Measurements from ENCODE around the gene RNF213. TPM values are rescaled to one million over a fixed set of nuclear protein-coding genes. Genes with fewer than 3 reads are reported as not detected.

RNF213 gene
- total and polyA plus RNA-seq, 4 donors: 18.2 to 104 (median 33.5) TPM

GRCh38 chr17:80433916-80434666, 173.4 kb downstream of the RNF213 start (continued):
- TF ChIP-seq CTCF (IDR thresholded peaks at IDR 0.05; ENCODE audit: low read depth, low read length, missing input control): no peak

DNA sequence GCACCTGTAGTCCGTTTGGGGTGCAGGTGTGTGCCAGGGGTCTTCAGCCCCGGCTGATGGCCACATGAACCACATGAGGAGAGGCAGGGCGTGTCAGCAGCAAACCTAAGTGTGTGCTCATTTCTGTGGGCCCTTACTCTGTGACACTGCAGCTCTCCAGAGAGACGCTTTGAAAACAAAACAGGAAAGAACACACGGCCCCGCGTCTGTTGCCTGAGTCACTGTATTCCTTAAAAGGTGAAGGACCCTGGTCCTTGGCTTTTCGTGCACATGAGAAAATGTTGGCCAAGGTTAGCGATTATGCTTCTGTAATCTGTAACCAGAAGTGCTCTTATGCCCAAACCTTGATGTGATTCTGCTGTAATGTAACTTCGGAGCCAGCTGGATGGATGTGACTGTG, 176.9 kb downstream of the RNF213 start:
- no peak for DNase-seq (ENCODE audit: low spot score)
- H3K9ac ChIP-seq (ENCODE audit: low read depth in 1 of 2, low read length in 2 of 2): no peak overlapping the region
- H3K4me3 ChIP-seq (ENCODE audit: low read depth in 1 of 3, low read length in 3 of 3): no peak overlapping the region
- H3K9me3 ChIP-seq (ENCODE audit: control insufficient read depth in 4 of 4, low read length in 3 of 4): no peaks in the 10 kb centered on the region
- H3K4me1 ChIP-seq (ENCODE audit: control insufficient read depth in 4 of 4, insufficient read depth in 4 of 4, low read length in 3 of 4): no peaks in the 10 kb centered on the region
- no peak overlapping the region for H3K27ac ChIP-seq (ENCODE audit: low read depth in 1 of 2, low read length in 2 of 2)
- 87% methylated on average over 10 of the region's 10 CpGs for WGBS
- H3K27me3 ChIP-seq (ENCODE audit: control insufficient read depth in 4 of 4, insufficient read depth in 4 of 4, low read length in 3 of 4): no peaks in the 10 kb centered on the region
- peaks cover 0 to 2% (median under 1%) of the 10 kb centered on the region in 4 donors for H3K36me3 ChIP-seq (ENCODE audit: control insufficient read depth in 4 of 4, insufficient read depth in 3 of 4, low read depth in 1 of 4, low read length in 3 of 4)
- TF ChIP-seq ATF3 (IDR thresholded peaks at IDR 0.05): no peak
- TF ChIP-seq HNF4A (conservative IDR thresholded peaks at IDR 0.05): no peak
- no peak for TF ChIP-seq EGR1 (IDR thresholded peaks at IDR 0.05; ENCODE audit: low read depth in 2 of 2)
- no peak for TF ChIP-seq RXRA (IDR thresholded peaks at IDR 0.05)
- TF ChIP-seq, protein P1, sequence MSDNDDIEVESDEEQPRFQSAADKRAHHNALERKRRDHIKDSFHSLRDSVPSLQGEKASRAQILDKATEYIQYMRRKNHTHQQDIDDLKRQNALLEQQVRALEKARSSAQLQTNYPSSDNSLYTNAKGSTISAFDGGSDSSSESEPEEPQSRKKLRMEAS (IDR thresholded peaks at IDR 0.05): no peak
- TF ChIP-seq RAD21 (IDR thresholded peaks at IDR 0.05): no peak
- no peak for TF ChIP-seq TAF1 (conservative IDR thresholded peaks at IDR 0.05)
- TF ChIP-seq YY1 (IDR thresholded peaks at IDR 0.05): no peak
- TF ChIP-seq SP1 (IDR thresholded peaks at IDR 0.05): no peak
- no peak for TF ChIP-seq FOXA1 (IDR thresholded peaks at IDR 0.05)
- TF ChIP-seq HNF4G (IDR thresholded peaks at IDR 0.05): no peak
- no peak for TF ChIP-seq JUND (IDR thresholded peaks at IDR 0.05)
- no peak for TF ChIP-seq NR2F2 (IDR thresholded peaks at IDR 0.05)
- no peak for TF ChIP-seq GABPA (IDR thresholded peaks at IDR 0.05 in 1 of 2, conservative IDR thresholded peaks at IDR 0.05 in 1 of 2)
- no peak for TF ChIP-seq CTCF (IDR thresholded peaks at IDR 0.05; ENCODE audit: low read depth, low read length, missing input control)
- TF ChIP-seq ZBTB33 (IDR thresholded peaks at IDR 0.05): no peak
- no peak for TF ChIP-seq FOXA2 (IDR thresholded peaks at IDR 0.05)
- no peak for TF ChIP-seq REST (IDR thresholded peaks at IDR 0.05)

Data from liver (tissue), 9 donors.